ENCODE results near the gene CLDN14.

GRCh38 chr21:36473203-36473602 lies 6.7 kb downstream of the CLDN14 start:
- no peak for TF ChIP-seq CTCF (conservative IDR thresholded peaks at IDR 0.05; ENCODE audit: low read depth, low read length)
- no peak for TF ChIP-seq EZH2 (IDR thresholded peaks at IDR 0.05; ENCODE audit: low read length, unreplicated experiment)
